ENCODE data around the gene AFMID.

DNA sequence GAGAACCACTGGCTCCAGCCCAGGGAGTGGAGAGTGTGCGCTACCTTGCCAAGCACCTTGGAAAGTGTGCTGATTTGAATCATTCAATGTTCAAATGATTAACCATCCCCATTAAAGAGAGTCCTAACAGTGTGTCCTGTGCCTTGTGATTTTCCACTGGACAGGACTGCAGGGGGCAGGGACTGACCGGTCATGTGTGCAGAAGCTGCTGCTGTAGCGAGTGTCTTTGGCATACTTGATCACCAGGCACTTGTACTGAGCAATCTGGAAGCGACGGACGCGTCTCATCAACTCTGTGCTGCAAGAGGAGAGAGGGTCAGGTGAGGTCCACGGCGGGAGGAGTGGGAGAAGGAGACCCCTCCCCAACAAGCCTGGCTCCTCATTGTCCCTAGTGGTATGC, 2.3 kb upstream of the AFMID start:
- no peak for TF ChIP-seq POLR2A (IDR thresholded peaks at IDR 0.05)
- TF ChIP-seq, protein P1, sequence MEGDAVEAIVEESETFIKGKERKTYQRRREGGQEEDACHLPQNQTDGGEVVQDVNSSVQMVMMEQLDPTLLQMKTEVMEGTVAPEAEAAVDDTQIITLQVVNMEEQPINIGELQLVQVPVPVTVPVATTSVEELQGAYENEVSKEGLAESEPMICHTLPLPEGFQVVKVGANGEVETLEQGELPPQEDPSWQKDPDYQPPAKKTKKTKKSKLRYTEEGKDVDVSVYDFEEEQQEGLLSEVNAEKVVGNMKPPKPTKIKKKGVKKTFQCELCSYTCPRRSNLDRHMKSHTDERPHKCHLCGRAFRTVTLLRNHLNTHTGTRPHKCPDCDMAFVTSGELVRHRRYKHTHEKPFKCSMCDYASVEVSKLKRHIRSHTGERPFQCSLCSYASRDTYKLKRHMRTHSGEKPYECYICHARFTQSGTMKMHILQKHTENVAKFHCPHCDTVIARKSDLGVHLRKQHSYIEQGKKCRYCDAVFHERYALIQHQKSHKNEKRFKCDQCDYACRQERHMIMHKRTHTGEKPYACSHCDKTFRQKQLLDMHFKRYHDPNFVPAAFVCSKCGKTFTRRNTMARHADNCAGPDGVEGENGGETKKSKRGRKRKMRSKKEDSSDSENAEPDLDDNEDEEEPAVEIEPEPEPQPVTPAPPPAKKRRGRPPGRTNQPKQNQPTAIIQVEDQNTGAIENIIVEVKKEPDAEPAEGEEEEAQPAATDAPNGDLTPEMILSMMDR (IDR thresholded peaks at IDR 0.05) = no peak
